Smooth muscle cell (in vitro differentiated cells): ENCODE measurements around the gene PVALB. TPM values are rescaled to one million over a fixed set of nuclear protein-coding genes. Genes with fewer than 3 reads are reported as not detected.

Source experiments
- DNase-seq: peaks from one replicate; lab custom pipeline; 2025; ENCODE audit not compliant: unreplicated experiment; lab: John Stamatoyannopoulos, UW
- H2AFZ ChIP-seq: fragments of 200-600 bp; sonication (generic); 2 replicates; pipeline ENCODE4 v1.6.0; 2016; ENCODE audit warnings: antibody characterized with exemption, low read depth, mild to moderate bottlenecking
- H3F3A ChIP-seq: fragments of 200-600 bp; sonication (generic); 2 replicates; pipeline ENCODE4 v1.6.0; 2017; ENCODE audit warnings: antibody characterized with exemption, low read depth
- H3K27ac ChIP-seq: fragments of 200-600 bp; sonication (generic); 2 replicates; pipeline ENCODE4 v1.5.1; 2016; ENCODE audit warnings: low read depth, mild to moderate bottlenecking
- H3K27me3 ChIP-seq: fragments of 200-600 bp; sonication (generic); 2 replicates; pipeline ENCODE4 v1.6.1; 2016; ENCODE audit warnings: low read depth, mild to moderate bottlenecking
- H3K36me3 ChIP-seq: fragments of 200-600 bp; sonication (generic); 2 replicates; pipeline ENCODE4 v1.5.1; 2016; ENCODE audit warnings: low read depth
- H3K4me1 ChIP-seq: fragments of 200-600 bp; sonication (generic); 2 replicates; pipeline ENCODE4 v1.5.1; 2016; ENCODE audit warnings: low read depth
- H3K4me2 ChIP-seq: fragments of 200-600 bp; sonication (generic); 2 replicates; pipeline ENCODE4 v1.6.0; 2016; ENCODE audit warnings: mild to moderate bottlenecking
- H3K4me3 ChIP-seq: fragments of 200-600 bp; sonication (generic); 2 replicates; pipeline ENCODE4 v1.5.1; 2016; ENCODE audit warnings: mild to moderate bottlenecking
- H3K79me2 ChIP-seq: fragments of 200-600 bp; sonication (generic); 2 replicates; pipeline ENCODE4 v1.6.0; 2016; ENCODE audit warnings: low read depth, mild to moderate bottlenecking
- H3K9ac ChIP-seq: fragments of 200-600 bp; sonication (generic); 2 replicates; pipeline ENCODE4 v1.6.0; 2016; ENCODE audit warnings: low read depth
- H3K9me3 ChIP-seq: fragments of 200-600 bp; sonication (generic); replicated peaks from 2 replicates; pipeline ENCODE4 v1.5.1; 2016; ENCODE audit warnings: low read depth
- H4K20me1 ChIP-seq: fragments of 200-600 bp; sonication (generic); 2 replicates; pipeline ENCODE4 v1.6.0; 2016; ENCODE audit warnings: low read depth
- WGBS: methylation state at CpG from one replicate; pipeline ENCODE4 v1.1.7; 2016; ENCODE audit warnings: low lambda C conversion rate; 5-methylcytosine and 5-hydroxymethylcytosine counted together
- polyA plus RNA-seq: library from polyadenylated mRNA; unstranded; fragments of >200 nt; fragmentation: Nextera tagmentation; extraction: Ambion mirVana; gene quantifications from 2 replicates; pipeline ENCODE4 v1.2.1, GENCODE V29; 2016
- total RNA-seq: library from RNA; depleted of rRNA; stranded (reverse); fragments of >200 nt; gene quantifications from 2 replicates; pipeline ENCODE4 v1.2.3, GENCODE V29; 2014
- TF ChIP-seq, protein P1 (sequence below): fragments of 200-600 bp; sonication (generic); IDR thresholded peaks from 2 replicates; pipeline ENCODE4 v1.5.1; 2017; ENCODE audit warnings: borderline replicate concordance, mild to moderate bottlenecking, antibody characterized with exemption; ENCODE audit not compliant: insufficient read depth, poor library complexity, severe bottlenecking

The PVALB gene
- total and polyA plus RNA-seq, 2 experiments from 2014 or later = not detected

DNA sequence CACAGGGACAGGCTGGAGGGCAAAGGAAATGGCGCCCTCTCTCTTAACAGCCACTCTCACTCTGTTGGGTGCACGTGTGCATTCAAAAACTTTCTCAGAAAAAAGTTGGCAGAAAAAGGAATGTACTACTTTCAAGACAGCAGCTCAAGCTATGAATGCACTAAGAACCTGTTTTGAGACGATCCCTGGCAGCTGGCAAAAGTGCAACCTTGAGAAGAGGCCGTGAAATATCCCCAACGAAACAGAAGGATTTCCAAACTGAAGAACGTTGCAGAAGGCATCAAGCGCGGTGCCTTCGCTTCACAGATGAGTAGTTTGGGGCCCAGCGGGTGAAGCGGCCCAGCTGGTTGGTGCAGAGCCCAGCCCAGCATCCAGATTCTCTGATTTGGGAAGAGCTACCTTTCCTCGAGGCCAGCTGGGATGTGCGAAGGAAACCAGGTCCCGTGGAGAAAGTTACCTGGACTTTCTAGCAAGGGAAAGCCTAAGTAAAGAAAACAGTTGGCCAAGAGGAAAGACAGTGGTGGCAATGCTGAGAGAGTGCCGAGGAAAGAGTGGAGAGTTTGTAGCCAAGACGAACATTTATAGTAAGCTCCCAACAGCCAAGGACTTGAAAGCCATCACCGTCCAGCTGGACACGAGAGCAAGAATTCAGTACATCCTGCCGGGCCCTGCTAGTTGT is 57.2 kb downstream of the PVALB start:
- TF ChIP-seq, protein P1, sequence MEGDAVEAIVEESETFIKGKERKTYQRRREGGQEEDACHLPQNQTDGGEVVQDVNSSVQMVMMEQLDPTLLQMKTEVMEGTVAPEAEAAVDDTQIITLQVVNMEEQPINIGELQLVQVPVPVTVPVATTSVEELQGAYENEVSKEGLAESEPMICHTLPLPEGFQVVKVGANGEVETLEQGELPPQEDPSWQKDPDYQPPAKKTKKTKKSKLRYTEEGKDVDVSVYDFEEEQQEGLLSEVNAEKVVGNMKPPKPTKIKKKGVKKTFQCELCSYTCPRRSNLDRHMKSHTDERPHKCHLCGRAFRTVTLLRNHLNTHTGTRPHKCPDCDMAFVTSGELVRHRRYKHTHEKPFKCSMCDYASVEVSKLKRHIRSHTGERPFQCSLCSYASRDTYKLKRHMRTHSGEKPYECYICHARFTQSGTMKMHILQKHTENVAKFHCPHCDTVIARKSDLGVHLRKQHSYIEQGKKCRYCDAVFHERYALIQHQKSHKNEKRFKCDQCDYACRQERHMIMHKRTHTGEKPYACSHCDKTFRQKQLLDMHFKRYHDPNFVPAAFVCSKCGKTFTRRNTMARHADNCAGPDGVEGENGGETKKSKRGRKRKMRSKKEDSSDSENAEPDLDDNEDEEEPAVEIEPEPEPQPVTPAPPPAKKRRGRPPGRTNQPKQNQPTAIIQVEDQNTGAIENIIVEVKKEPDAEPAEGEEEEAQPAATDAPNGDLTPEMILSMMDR = no peak
- no peaks in the 10 kb centered on the region for H3K79me2 ChIP-seq
- no peaks in the 10 kb centered on the region for H3K4me1 ChIP-seq
- 91% methylated on average over 19 of the region's 19 CpGs for WGBS
- H3K9ac ChIP-seq = no peak overlapping the region
- no peaks in the 10 kb centered on the region for H3K9me3 ChIP-seq
- no peak overlapping the region for H3K4me2 ChIP-seq
- H3K36me3 ChIP-seq = no peaks in the 10 kb centered on the region
- H3K27me3 ChIP-seq = no peaks in the 10 kb centered on the region
- H4K20me1 ChIP-seq = no peaks in the 10 kb centered on the region
- H3K4me3 ChIP-seq = no peak overlapping the region
- no peak for DNase-seq
- no peaks in the 10 kb centered on the region for H3F3A ChIP-seq
- H3K27ac ChIP-seq = no peak overlapping the region
- H2AFZ ChIP-seq = no peak overlapping the region

DNA sequence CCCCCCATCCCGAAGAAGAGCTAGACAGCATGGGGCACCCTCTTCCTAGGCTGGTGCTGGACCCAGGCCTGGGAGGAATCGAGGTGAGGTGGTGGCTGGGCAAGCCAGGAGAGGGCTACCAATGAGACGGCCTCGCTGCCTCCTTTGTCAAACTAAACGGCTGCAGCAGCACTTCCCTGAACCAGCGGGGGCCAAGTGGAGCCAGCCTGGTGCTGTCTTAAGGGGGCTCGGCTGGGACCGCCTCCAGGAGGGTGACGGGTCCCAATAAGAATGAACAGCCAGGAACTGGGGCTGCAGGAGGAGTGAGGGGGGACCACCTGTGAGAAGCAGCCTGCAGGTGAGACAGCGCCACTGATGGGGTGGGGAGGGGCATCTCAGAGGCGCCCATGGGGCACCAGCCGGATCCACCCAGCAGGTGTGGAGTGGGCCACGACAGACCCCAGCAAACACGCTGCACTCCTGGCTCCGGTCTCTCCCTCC is 58.0 kb downstream of the PVALB start:
- Histone ChIP-seq H4K20me1 (no peaks in the 10 kb centered on the region), H3K36me3 (no peaks in the 10 kb centered on the region), H3K9me3 (no peaks in the 10 kb centered on the region), H2AFZ (no peak overlapping the region), H3K4me3 (no peak overlapping the region), H3K27ac (no peak overlapping the region), H3K27me3 (no peaks in the 10 kb centered on the region), H3F3A (no peaks in the 10 kb centered on the region), H3K79me2 (no peaks in the 10 kb centered on the region), H3K9ac (no peak overlapping the region), H3K4me1 (no peaks in the 10 kb centered on the region), H3K4me2 (no peak overlapping the region)
- TF ChIP-seq, protein P1 = no peak
- whole genome bisulfite sequencing = 86% methylated on average over 15 of the region's 15 CpGs
- no peak for DNase-seq

DNA sequence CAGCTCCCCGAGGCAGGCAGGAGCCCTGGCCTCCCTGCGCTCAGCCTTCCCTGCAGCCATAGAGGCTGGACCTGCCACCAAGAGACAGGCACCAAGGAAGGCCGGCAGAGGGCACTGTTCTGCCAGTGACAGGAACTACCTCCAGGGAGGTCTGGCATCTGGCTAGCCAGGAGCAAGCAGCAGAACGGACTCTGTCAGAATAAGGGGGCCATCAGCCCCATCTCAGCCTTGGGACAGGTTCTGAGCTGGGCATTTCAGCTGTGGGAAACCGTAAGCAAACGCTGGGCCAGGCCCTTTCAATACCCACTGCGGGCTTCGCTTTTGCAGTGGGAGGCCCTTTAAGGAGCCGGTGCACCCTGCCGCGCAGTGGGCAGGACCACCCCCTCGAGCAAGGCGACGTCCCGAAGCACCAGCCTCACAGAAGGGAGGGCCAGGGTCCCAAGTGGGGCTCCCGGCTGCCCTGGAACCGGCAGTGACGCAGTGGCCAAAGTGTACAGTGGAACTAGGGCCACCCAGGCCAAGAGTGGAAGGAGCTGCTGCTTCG is 59.1 kb downstream of the PVALB start:
- H3K36me3 ChIP-seq = no peaks in the 10 kb centered on the region
- H3K4me2 ChIP-seq = no peak overlapping the region
- peak; percentile 6 for DNase-seq
- H3K4me3 ChIP-seq = no peak overlapping the region
- TF ChIP-seq, protein P1 = peak; percentile 69
- no peaks in the 10 kb centered on the region for H4K20me1 ChIP-seq
- H3K27ac ChIP-seq = no peak overlapping the region
- WGBS = 76% methylated on average over 19 of the region's 19 CpGs
- no peak overlapping the region for H2AFZ ChIP-seq
- H3K9ac ChIP-seq = no peak overlapping the region
- no peaks in the 10 kb centered on the region for H3K79me2 ChIP-seq
- H3K9me3 ChIP-seq = no peaks in the 10 kb centered on the region
- peaks cover 2% of the 10 kb centered on the region for H3K27me3 ChIP-seq
- no peaks in the 10 kb centered on the region for H3K4me1 ChIP-seq
- H3F3A ChIP-seq = no peaks in the 10 kb centered on the region
